ENCODE results near the gene MGP.

The MGP gene

DNA sequence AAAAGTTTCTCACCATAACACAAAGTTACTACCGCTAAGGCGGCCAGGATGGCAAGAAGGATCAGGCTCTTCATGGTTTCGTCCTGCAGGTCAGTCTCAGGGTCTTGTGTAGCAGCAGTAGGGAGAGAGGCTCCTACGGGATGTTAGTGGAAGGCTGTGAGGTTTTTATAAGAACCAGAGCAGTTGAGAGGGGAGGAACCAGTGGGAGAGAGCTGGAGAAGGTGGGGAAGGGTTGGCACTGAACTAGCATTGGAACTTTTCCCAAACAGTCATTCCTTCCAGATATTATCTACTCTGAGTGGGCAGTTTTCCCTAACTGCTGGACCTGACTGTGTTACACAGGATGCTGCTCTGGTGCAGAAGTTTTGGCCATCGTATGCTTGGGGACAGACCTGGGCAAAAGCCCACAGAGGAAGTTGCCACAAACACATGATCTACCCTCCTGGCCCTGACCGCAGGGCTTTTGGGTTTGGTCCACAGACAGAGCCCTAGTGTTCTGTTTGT lies at the start of gene MGP:
Gene MGP, minus strand, starts transcription at position 137 of the 504 bp plus-strand sequence. Its CDS starts 63 bp downstream, at position 74.
- no peak for DNase-seq (ENCODE audit: low spot score)
- TF ChIP-seq, protein P1, sequence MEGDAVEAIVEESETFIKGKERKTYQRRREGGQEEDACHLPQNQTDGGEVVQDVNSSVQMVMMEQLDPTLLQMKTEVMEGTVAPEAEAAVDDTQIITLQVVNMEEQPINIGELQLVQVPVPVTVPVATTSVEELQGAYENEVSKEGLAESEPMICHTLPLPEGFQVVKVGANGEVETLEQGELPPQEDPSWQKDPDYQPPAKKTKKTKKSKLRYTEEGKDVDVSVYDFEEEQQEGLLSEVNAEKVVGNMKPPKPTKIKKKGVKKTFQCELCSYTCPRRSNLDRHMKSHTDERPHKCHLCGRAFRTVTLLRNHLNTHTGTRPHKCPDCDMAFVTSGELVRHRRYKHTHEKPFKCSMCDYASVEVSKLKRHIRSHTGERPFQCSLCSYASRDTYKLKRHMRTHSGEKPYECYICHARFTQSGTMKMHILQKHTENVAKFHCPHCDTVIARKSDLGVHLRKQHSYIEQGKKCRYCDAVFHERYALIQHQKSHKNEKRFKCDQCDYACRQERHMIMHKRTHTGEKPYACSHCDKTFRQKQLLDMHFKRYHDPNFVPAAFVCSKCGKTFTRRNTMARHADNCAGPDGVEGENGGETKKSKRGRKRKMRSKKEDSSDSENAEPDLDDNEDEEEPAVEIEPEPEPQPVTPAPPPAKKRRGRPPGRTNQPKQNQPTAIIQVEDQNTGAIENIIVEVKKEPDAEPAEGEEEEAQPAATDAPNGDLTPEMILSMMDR (IDR thresholded peaks at IDR 0.05; ENCODE audit: extremely low read depth, missing control alignments), result no peak

DNA sequence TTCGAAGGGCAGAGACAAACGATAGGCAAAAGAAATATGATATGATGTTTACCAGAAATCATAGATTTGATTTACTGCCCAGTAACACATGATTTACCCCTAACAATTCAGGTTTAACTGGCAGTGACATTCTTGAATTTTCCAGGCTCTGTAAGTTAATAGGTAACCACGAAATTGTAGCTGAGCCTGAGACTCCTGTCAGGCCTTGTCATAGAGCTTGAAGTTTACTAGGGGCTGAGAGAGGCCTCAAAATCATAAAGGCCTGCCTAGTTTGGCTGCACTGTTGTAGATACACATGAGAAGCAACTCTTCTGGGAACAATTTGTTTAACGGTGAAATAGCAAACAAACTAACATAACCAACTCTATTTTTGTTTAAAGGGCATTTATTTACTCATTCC lies 49.4 kb upstream of the MGP start:
- TF ChIP-seq, protein P1 (IDR thresholded peaks at IDR 0.05; ENCODE audit: extremely low read depth, missing control alignments), result no peak
- DNase-seq (ENCODE audit: low spot score), result no peak

DNA sequence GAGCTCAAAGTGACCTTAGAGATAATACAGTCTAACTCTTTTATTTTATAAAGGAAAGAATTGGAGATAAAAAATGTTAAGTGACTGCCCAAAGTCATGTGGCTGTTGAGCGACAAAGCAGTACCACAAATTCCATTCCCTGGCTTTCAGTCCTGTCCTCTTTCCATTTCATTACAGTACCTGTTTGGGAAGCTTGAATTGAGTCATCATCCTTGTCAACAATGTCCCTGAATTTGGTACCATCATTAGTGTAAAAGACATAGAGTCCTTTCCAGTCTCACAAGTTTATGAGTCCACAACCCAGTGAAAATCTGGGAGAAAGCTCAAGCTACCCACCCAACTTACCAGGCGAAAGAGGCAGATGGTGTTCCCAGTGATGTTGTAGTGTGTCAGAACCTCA lies 48.9 kb upstream of the MGP start:
- DNase-seq (ENCODE audit: low spot score), result no peak
- TF ChIP-seq, protein P1 (IDR thresholded peaks at IDR 0.05; ENCODE audit: extremely low read depth, missing control alignments), result no peak

GRCh38 chr12:14931791-14932560 lies 46.3 kb upstream of the MGP start:
- TF ChIP-seq, protein P1 (IDR thresholded peaks at IDR 0.05; ENCODE audit: extremely low read depth, missing control alignments), result no peak
- DNase-seq (ENCODE audit: low spot score), result no peak

DNA sequence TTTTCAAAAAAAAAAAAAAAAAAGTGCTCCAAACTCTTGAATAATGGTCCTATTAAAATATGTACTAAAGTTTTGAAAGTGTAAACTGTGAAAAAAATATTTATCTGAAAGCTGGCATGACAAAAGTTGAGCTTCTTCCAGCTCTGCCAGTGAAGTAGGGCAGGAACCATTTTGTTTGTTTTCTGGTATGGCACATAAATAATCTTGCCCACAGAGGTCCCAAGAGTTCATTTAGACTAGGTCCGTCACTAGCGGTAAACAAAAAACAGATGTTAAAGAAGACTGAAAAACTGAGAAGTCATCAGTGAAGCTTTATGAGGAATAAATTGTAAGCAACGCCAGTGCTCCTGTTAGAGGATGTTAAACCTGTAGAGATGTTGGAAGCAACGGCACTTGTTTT lies 45.7 kb upstream of the MGP start:
- TF ChIP-seq, protein P1 (IDR thresholded peaks at IDR 0.05; ENCODE audit: extremely low read depth, missing control alignments), result no peak
- DNase-seq (ENCODE audit: low spot score), result no peak

GRCh38 chr12:14930299-14930698 lies 44.6 kb upstream of the MGP start:
- DNase-seq (ENCODE audit: low spot score), result no peak
- TF ChIP-seq, protein P1 (IDR thresholded peaks at IDR 0.05; ENCODE audit: extremely low read depth, missing control alignments), result no peak

DNA sequence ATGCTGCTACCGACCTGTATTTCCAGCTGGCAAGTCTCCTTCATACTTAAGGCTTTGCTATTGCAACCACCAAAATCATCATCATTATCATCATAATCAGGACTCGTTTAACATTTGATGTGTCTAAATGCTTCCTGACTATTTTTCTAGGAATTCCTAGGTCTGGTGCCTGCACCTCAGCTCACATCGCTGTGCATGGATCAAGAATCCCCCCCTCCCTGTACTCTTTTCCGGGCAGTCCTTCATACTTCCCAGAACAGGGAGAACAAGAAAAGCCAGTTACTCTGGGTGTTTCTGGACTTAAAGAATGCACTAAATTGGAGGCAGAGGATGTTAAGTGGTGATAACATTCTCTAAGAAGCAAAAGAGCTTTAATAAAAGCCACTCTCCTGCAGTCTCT lies 43.3 kb upstream of the MGP start:
- DNase-seq (ENCODE audit: low spot score), result no peak
- TF ChIP-seq, protein P1 (IDR thresholded peaks at IDR 0.05; ENCODE audit: extremely low read depth, missing control alignments), result no peak

Data from GM20000 (cell line).